Endothelial cell of umbilical vein (primary cell): Measurements from ENCODE around the gene COL5A1. TPM values are rescaled to one million over a fixed set of nuclear protein-coding genes. Genes with fewer than 3 reads are reported as not detected.

Source experiments
- BruUV-seq: library from RNA; stranded (reverse); fragments of 400-500 nt; replicated peaks from 2 replicates; lab custom pipeline; 2021; lab: Mats Ljungman, UMichigan
- CTCF ChIA-PET: fragments of 300-600, 350-600 bp; sonication (Branson Sonifier 250); formaldehyde crosslinking; loops from one replicate; lab custom pipeline; 2021; ENCODE audit warnings: antibody characterized with exemption, inconsistent platforms; lab: Charles Lee
- POLR2A ChIA-PET: fragments of 300-600, 350-600 bp; sonication (Branson Sonifier 250); formaldehyde crosslinking; loops from one replicate; lab custom pipeline; 2021; ENCODE audit warnings: antibody characterized with exemption, inconsistent platforms; lab: Charles Lee
- DNase-seq: peaks from one replicate; pipeline ENCODE4 v3.0.0-alpha.2; 2011; ENCODE audit warnings: low read depth, low spot score
- FAIRE-seq: peaks from 2 replicates; lab custom pipeline; 2011; peaks lifted over from hg19 to GRCh38; lab: Jason Lieb, UNC
- H2AFZ ChIP-seq: 2 replicates; pipeline ENCODE4 v1.6.0; 2012; ENCODE audit warnings: low read depth, low read length, control low read depth, inconsistent platforms
- H3K27ac ChIP-seq: 2 replicates; pipeline ENCODE4 v1.5.1; 2011; ENCODE audit warnings: low read depth, mild to moderate bottlenecking, control low read depth, low read length, moderate library complexity; ENCODE audit not compliant: insufficient read depth
- H3K27me3 ChIP-seq, 2 experiments: 2 replicates each; pipeline versions ENCODE4 v1.6.0 to v1.6.1; 2011; ENCODE audit warnings: low read length in 2 of 2, mixed read lengths in 1 of 2; ENCODE audit not compliant: control insufficient read depth in 2 of 2, insufficient read depth in 2 of 2
- H3K36me3 ChIP-seq, 2 experiments: 2 replicates in 1 of 2; 3 replicates in 1 of 2; pipeline ENCODE4 v1.5.1; 2011; ENCODE audit warnings: low read length in 2 of 2, mild to moderate bottlenecking in 1 of 2, moderate library complexity in 1 of 2; ENCODE audit not compliant: control insufficient read depth in 2 of 2, insufficient read depth in 2 of 2; ENCODE audit errors: extremely low read depth in 1 of 2
- H3K4me1 ChIP-seq: 3 replicates; pipeline ENCODE4 v1.5.1; 2011; ENCODE audit warnings: mild to moderate bottlenecking, low read length; ENCODE audit not compliant: control insufficient read depth, insufficient read depth; ENCODE audit errors: extremely low read depth
- H3K4me2 ChIP-seq: 2 replicates; pipeline ENCODE4 v1.6.1; 2011; ENCODE audit warnings: low read length, control low read depth, mixed read lengths; ENCODE audit not compliant: insufficient read depth
- H3K4me3 ChIP-seq, 3 experiments: fragments of 200-600 bp in 1 of 3; sonication (generic), shearing (Covaris generic) in 1 of 3; replicated peaks in 1 of 3; 2 replicates each; pipeline ENCODE4 v1.5.1; 2011 to 2016; ENCODE audit warnings: control low read depth in 3 of 3, low read length in 3 of 3, mild to moderate bottlenecking in 2 of 3, inconsistent platforms in 1 of 3, low read depth in 1 of 3, moderate library complexity in 1 of 3; ENCODE audit not compliant: insufficient read depth in 1 of 3
- H3K79me2 ChIP-seq: 2 replicates; pipeline ENCODE4 v1.6.0; 2012; ENCODE audit warnings: low read length, inconsistent platforms; ENCODE audit not compliant: control insufficient read depth, insufficient read depth
- H3K9ac ChIP-seq: replicated peaks from 2 replicates; pipeline ENCODE3; 2011; ENCODE audit warnings: low read length, control low read depth; ENCODE audit not compliant: insufficient read depth; ENCODE audit errors: extremely low read depth
- H3K9me1 ChIP-seq: replicated peaks from 3 replicates; pipeline ENCODE4 v1.6.0; 2011; ENCODE audit warnings: mild to moderate bottlenecking, low read length; ENCODE audit not compliant: control insufficient read depth, insufficient read depth; ENCODE audit errors: extremely low read depth
- H3K9me3 ChIP-seq: replicated peaks from 2 replicates; pipeline ENCODE4 v1.5.1; 2012; ENCODE audit warnings: low read length, inconsistent platforms; ENCODE audit not compliant: control insufficient read depth, insufficient read depth
- H4K20me1 ChIP-seq: replicated peaks from 2 replicates; pipeline ENCODE3; 2011; ENCODE audit warnings: mild to moderate bottlenecking, low read length; ENCODE audit not compliant: control insufficient read depth, insufficient read depth; ENCODE audit errors: extremely low read depth
- EZH2 ChIP-seq: IDR thresholded peaks from 2 replicates; pipeline ENCODE4 v1.6.1; 2012; ENCODE audit warnings: borderline replicate concordance, low read depth, mild to moderate bottlenecking, moderate library complexity, low read length, inconsistent platforms; ENCODE audit not compliant: severe bottlenecking
- FOS ChIP-seq: IDR thresholded peaks from 2 replicates; pipeline ENCODE4 v1.6.1; 2011; ENCODE audit warnings: mild to moderate bottlenecking, low read length, moderate library complexity, borderline replicate concordance; ENCODE audit not compliant: insufficient read depth
- GATA2 ChIP-seq: IDR thresholded peaks from 2 replicates; pipeline ENCODE4 v1.7.0; 2011; ENCODE audit warnings: low read depth, mild to moderate bottlenecking, moderate library complexity, mixed read lengths, low read length; ENCODE audit not compliant: insufficient read length, insufficient read depth
- MYC ChIP-seq: IDR thresholded peaks from one replicate; pipeline ENCODE4 v1.6.1; 2011; ENCODE audit warnings: mild to moderate bottlenecking, low read depth, low read length
- POLR2A ChIP-seq: IDR thresholded peaks from 2 replicates; pipeline ENCODE4 v1.6.1; 2012; ENCODE audit warnings: low read depth, mild to moderate bottlenecking, control low read depth, low read length
- POLR2AphosphoS5 ChIP-seq: IDR thresholded peaks from 2 replicates; pipeline ENCODE4 v1.6.1; 2012; ENCODE audit warnings: low read depth, mild to moderate bottlenecking, control low read depth, low read length, moderate library complexity; ENCODE audit not compliant: insufficient read depth
- dilution Hi-C: fragments of 300-500 bp; cut with MboI; formaldehyde crosslinking; loops from one replicate; pipeline ENCODE4 v1.15.0; 2019; ENCODE audit warnings: low sequenced_read_pairs; ENCODE audit not compliant: extremely low pct_ligation_motif_present
- intact Hi-C: fragments of 100-400 bp; cut with micrococcal nuclease; formaldehyde crosslinking; loops from one replicate; pipeline ENCODE4 v1.10.0; 2022
- polyA plus RNA-seq, 4 experiments: library from polyadenylated mRNA; depleted of rRNA in 3 of 4; stranded (reverse) in 3 of 4; unstranded in 1 of 4; fragments of >200 nt; gene quantifications; 2 replicates each; pipeline versions ENCODE4 v1.2.1 to v1.2.3, GENCODE V29; 2011 to 2012; ENCODE audit warnings: missing spikeins in 1 of 4
- total RNA-seq: library from RNA; stranded (reverse); gene quantifications from 2 replicates; pipeline ENCODE4 v1.2.3, GENCODE V29; 2021
- TF ChIP-seq, protein P1 (sequence below): IDR thresholded peaks from 2 replicates; pipeline ENCODE4 v1.6.1; 2011; ENCODE audit not compliant: insufficient read depth, insufficient read length
- TF ChIP-seq, protein P2 (sequence below), 2 donors: IDR thresholded peaks; 1 replicate in 1 of 2; 2 replicates in 1 of 2; pipeline ENCODE4 v1.5.1; 2011; ENCODE audit warnings: low read length in 2 of 2, mild to moderate bottlenecking in 2 of 2, moderate library complexity in 2 of 2, control low read depth in 1 of 2, inconsistent platforms in 1 of 2, low read depth in 1 of 2; ENCODE audit not compliant: insufficient read depth in 1 of 2; ENCODE audit errors: extremely low read depth in 1 of 2

COL5A1 gene
- total and polyA plus RNA-seq, 2 donors (not counting 3 experiments of a cell fraction or from before 2014, with no cell fraction given): 97.4 to 175 TPM

DNA sequence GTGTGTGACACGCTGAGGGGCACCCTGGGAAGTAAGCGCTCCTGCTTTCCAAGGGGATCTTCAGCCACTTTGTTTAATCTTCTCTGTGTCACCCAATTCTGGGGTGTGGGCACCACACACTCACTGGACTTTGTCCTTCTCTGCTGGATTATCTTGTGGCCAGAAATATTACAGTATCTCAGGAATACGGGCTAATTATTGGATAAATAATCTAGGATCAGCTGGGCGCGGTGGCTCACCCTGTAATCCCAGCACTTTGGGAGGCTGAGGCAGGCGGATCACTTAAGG lies 50.9 kb downstream of the COL5A1 start:
- DNase-seq (no peak), FAIRE-seq (no peak)
- Histone ChIP-seq H3K9me3 (no peaks in the 10 kb centered on the region), H3K9me1 (no peaks in the 10 kb centered on the region), H3K36me3 (peaks cover 0 to 12% of the 10 kb centered on the region in 2 experiments), H3K27me3 (no peaks in the 10 kb centered on the region), H3K4me3 (no peak overlapping the region), H2AFZ (no peak overlapping the region), H3K27ac (no peak overlapping the region), H3K4me1 (no peaks in the 10 kb centered on the region), H3K79me2 (peaks cover 7% of the 10 kb centered on the region), H3K4me2 (no peak overlapping the region), H3K9ac (no peak overlapping the region), H4K20me1 (no peaks in the 10 kb centered on the region)
- POLR2A ChIA-PET: no interaction called here
- CTCF ChIA-PET: interaction anchor here (1.7 kb wide), 1 partner anchor 243 kb away, joined by 4 read pairs; no protein-coding TSS in a partner anchor
- dilution Hi-C loops: no loop called here
- intact Hi-C loops: no loop called here
- TF ChIP-seq EZH2: no peak
- TF ChIP-seq, protein P1, sequence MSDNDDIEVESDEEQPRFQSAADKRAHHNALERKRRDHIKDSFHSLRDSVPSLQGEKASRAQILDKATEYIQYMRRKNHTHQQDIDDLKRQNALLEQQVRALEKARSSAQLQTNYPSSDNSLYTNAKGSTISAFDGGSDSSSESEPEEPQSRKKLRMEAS: no peak
- no TSS peak for BruUV-seq

DNA sequence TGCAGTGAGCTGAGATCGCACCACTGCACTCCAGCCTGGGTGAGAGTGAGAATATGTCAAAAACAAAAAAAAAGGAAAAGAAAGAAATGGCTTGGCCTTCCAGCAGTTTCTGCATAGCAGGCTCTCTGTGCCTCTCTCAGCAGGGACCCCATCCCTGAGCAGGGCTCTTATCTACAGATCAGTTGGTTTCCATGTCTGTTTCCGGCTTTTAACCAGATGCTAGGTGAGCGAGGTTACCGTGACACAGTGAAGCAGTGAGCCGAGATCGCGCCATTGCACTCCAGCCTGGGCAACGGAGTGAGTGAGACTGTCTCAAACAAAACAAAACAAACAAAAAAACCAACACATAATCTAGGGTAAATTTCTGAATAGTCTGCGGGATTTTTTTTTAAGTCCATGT lies 51.4 kb downstream of the COL5A1 start:
- H4K20me1 ChIP-seq: no peaks in the 10 kb centered on the region
- intact Hi-C loops: no loop called here
- no peak overlapping the region for H3K9ac ChIP-seq
- no peak overlapping the region for H3K4me2 ChIP-seq
- FAIRE-seq: no peak
- no TSS peak for BruUV-seq
- ChIA-PET POLR2A (no interaction called here), CTCF (interaction anchor here (1.7 kb wide), 1 partner anchor 243 kb away, joined by 4 read pairs; no protein-coding TSS in a partner anchor)
- H3K27ac ChIP-seq: no peak overlapping the region
- H3K27me3 ChIP-seq: no peaks in the 10 kb centered on the region
- no peak overlapping the region for H2AFZ ChIP-seq
- TF ChIP-seq, protein P2, sequence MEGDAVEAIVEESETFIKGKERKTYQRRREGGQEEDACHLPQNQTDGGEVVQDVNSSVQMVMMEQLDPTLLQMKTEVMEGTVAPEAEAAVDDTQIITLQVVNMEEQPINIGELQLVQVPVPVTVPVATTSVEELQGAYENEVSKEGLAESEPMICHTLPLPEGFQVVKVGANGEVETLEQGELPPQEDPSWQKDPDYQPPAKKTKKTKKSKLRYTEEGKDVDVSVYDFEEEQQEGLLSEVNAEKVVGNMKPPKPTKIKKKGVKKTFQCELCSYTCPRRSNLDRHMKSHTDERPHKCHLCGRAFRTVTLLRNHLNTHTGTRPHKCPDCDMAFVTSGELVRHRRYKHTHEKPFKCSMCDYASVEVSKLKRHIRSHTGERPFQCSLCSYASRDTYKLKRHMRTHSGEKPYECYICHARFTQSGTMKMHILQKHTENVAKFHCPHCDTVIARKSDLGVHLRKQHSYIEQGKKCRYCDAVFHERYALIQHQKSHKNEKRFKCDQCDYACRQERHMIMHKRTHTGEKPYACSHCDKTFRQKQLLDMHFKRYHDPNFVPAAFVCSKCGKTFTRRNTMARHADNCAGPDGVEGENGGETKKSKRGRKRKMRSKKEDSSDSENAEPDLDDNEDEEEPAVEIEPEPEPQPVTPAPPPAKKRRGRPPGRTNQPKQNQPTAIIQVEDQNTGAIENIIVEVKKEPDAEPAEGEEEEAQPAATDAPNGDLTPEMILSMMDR (IDR thresholded peaks at IDR 0.05; ENCODE audit: extremely low read depth in 1 of 2, insufficient read depth in 1 of 2, low read depth in 1 of 2, low read length in 2 of 2): no peak
- TF ChIP-seq GATA2: no peak
- TF ChIP-seq POLR2AphosphoS5: no peak
- TF ChIP-seq, protein P1: no peak
- no peak for TF ChIP-seq POLR2A
- no peak for TF ChIP-seq MYC
- no peak for TF ChIP-seq FOS
- no peak for TF ChIP-seq EZH2
- H3K9me3 ChIP-seq: no peaks in the 10 kb centered on the region
- no peak for DNase-seq
- H3K79me2 ChIP-seq: peaks cover 7% of the 10 kb centered on the region
- H3K4me3 ChIP-seq: no peak overlapping the region
- H3K9me1 ChIP-seq: no peaks in the 10 kb centered on the region
- dilution Hi-C loops: no loop called here
- peaks cover 0 to 12% of the 10 kb centered on the region in 2 experiments for H3K36me3 ChIP-seq
- no peaks in the 10 kb centered on the region for H3K4me1 ChIP-seq
